ENCODE measurements around the gene PTPN23.
A peak's percentile ranks its signal among the peaks of the same experiment; 100 is the strongest.

PTPN23 gene

DNA sequence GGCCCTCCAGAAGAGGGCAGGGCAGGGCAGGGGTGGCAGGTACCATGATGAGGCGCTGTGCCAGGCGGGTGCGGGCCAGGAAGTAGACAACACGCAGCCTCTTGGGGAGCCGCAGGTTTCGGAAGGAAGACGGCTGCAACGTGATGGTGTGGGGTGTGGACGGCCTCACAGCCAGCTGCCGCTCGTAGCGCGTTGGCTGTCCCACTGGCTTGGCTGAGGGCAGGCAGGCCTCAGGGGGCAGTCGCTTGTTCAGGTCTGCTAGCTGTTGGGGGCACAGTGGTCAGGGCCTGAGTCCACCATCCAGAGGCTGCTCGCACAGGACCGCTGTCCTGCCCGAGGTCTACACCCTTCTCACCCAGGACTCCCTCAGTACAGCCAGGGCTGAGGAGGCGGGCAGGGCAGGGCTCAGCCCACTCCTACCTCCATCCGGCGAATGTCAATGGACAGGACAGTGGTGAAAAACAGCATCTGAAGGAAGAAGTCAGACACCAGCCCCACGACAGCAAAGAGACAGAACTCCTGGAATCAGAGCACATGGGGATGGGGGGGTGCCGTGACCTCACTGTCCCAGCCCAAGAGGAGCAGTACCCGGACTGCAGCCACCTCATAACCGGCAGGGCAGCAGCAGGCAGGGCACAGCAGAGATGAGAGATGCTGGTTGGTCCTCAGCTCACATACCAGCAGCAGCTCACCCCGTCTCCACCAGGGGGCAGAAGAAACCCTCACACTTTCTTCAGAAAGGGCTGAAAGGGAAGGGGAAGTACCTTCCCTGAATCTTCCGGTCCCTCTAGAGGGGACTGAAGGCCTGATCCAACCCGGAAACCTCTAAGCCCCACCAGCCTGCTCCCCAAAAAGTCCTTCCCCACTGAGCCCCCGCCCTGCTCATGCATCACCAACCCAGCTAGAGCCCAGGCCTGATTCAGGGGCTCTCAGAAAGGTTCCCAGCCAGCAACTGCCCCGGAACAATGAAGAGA is 40.0 kb downstream of the PTPN23 start:
- ATAC-seq, result peak; percentile 85
- TF ChIP-seq BACH2 (CRISPR knock-in tag; IDR thresholded peaks at IDR 0.05; ENCODE audit: borderline replicate concordance), result no peak
- no peak for TF ChIP-seq ZC3H10 (CRISPR knock-in tag; IDR thresholded peaks at IDR 0.05)
- no peak for TF ChIP-seq POU6F1 (CRISPR knock-in tag; IDR thresholded peaks at IDR 0.05; ENCODE audit: borderline replicate concordance, low read depth)
- TF ChIP-seq GLIS3 (CRISPR knock-in tag; IDR thresholded peaks at IDR 0.05), result no peak
- TF ChIP-seq CSDC2 (CRISPR knock-in tag; IDR thresholded peaks at IDR 0.05), result no peak
- TF ChIP-seq ESRRG (CRISPR knock-in tag; IDR thresholded peaks at IDR 0.05), result no peak
- TF ChIP-seq, protein P1, sequence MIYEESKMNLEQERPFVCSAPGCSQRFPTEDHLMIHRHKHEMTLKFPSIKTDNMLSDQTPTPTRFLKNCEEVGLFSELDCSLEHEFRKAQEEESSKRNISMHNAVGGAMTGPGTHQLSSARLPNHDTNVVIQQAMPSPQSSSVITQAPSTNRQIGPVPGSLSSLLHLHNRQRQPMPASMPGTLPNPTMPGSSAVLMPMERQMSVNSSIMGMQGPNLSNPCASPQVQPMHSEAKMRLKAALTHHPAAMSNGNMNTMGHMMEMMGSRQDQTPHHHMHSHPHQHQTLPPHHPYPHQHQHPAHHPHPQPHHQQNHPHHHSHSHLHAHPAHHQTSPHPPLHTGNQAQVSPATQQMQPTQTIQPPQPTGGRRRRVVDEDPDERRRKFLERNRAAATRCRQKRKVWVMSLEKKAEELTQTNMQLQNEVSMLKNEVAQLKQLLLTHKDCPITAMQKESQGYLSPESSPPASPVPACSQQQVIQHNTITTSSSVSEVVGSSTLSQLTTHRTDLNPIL (CRISPR knock-in tag; IDR thresholded peaks at IDR 0.05; ENCODE audit: low read depth), result no peak
- TF ChIP-seq TOX (CRISPR knock-in tag; IDR thresholded peaks at IDR 0.05; ENCODE audit: borderline replicate concordance), result no peak
- no peak for TF ChIP-seq ZFP3 (CRISPR knock-in tag; IDR thresholded peaks at IDR 0.05)
- TF ChIP-seq OSR1 (CRISPR knock-in tag; IDR thresholded peaks at IDR 0.05), result no peak
- no peak for TF ChIP-seq SNAI2 (CRISPR knock-in tag; IDR thresholded peaks at IDR 0.05)
- TF ChIP-seq TCF4 (CRISPR knock-in tag; IDR thresholded peaks at IDR 0.05; ENCODE audit: borderline replicate concordance), result no peak

- ATAC-seq, result peak; percentile 12; the same call in 2 of the 3 replicates
- TF ChIP-seq TOX (CRISPR knock-in tag; IDR thresholded peaks at IDR 0.05; ENCODE audit: borderline replicate concordance) (no peak), CSRNP3 (CRISPR knock-in tag; IDR thresholded peaks at IDR 0.05) (no peak), ZNF565 (CRISPR knock-in tag; conservative IDR thresholded peaks at IDR 0.05; ENCODE audit: low read depth) (no peak), BACH2 (CRISPR knock-in tag; IDR thresholded peaks at IDR 0.05; ENCODE audit: borderline replicate concordance) (no peak), TCF4 (CRISPR knock-in tag; IDR thresholded peaks at IDR 0.05; ENCODE audit: borderline replicate concordance) (no peak), ISL1 (CRISPR knock-in tag; IDR thresholded peaks at IDR 0.05) (no peak), SNAI2 (CRISPR knock-in tag; IDR thresholded peaks at IDR 0.05) (no peak), GLIS3 (CRISPR knock-in tag; IDR thresholded peaks at IDR 0.05) (no peak), ZNF8 (CRISPR knock-in tag; IDR thresholded peaks at IDR 0.05) (no peak), ESRRG (CRISPR knock-in tag; IDR thresholded peaks at IDR 0.05) (no peak), CSDC2 (CRISPR knock-in tag; IDR thresholded peaks at IDR 0.05) (no peak), OSR1 (CRISPR knock-in tag; IDR thresholded peaks at IDR 0.05) (no peak), ZC3H10 (CRISPR knock-in tag; IDR thresholded peaks at IDR 0.05) (no peak), ZNF70 (CRISPR knock-in tag; IDR thresholded peaks at IDR 0.05) (no peak), ZFP30 (CRISPR knock-in tag; IDR thresholded peaks at IDR 0.05) (no peak), PPARA (CRISPR knock-in tag; IDR thresholded peaks at IDR 0.05; ENCODE audit: borderline replicate concordance) (no peak)
- TF ChIP-seq, protein P2, sequence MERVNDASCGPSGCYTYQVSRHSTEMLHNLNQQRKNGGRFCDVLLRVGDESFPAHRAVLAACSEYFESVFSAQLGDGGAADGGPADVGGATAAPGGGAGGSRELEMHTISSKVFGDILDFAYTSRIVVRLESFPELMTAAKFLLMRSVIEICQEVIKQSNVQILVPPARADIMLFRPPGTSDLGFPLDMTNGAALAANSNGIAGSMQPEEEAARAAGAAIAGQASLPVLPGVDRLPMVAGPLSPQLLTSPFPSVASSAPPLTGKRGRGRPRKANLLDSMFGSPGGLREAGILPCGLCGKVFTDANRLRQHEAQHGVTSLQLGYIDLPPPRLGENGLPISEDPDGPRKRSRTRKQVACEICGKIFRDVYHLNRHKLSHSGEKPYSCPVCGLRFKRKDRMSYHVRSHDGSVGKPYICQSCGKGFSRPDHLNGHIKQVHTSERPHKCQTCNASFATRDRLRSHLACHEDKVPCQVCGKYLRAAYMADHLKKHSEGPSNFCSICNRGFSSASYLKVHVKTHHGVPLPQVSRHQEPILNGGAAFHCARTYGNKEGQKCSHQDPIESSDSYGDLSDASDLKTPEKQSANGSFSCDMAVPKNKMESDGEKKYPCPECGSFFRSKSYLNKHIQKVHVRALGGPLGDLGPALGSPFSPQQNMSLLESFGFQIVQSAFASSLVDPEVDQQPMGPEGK (CRISPR knock-in tag; IDR thresholded peaks at IDR 0.05; ENCODE audit: borderline replicate concordance), result no peak
- TF ChIP-seq, protein P3, sequence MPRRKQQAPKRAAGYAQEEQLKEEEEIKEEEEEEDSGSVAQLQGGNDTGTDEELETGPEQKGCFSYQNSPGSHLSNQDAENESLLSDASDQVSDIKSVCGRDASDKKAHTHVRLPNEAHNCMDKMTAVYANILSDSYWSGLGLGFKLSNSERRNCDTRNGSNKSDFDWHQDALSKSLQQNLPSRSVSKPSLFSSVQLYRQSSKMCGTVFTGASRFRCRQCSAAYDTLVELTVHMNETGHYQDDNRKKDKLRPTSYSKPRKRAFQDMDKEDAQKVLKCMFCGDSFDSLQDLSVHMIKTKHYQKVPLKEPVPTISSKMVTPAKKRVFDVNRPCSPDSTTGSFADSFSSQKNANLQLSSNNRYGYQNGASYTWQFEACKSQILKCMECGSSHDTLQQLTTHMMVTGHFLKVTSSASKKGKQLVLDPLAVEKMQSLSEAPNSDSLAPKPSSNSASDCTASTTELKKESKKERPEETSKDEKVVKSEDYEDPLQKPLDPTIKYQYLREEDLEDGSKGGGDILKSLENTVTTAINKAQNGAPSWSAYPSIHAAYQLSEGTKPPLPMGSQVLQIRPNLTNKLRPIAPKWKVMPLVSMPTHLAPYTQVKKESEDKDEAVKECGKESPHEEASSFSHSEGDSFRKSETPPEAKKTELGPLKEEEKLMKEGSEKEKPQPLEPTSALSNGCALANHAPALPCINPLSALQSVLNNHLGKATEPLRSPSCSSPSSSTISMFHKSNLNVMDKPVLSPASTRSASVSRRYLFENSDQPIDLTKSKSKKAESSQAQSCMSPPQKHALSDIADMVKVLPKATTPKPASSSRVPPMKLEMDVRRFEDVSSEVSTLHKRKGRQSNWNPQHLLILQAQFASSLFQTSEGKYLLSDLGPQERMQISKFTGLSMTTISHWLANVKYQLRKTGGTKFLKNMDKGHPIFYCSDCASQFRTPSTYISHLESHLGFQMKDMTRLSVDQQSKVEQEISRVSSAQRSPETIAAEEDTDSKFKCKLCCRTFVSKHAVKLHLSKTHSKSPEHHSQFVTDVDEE (CRISPR knock-in tag; IDR thresholded peaks at IDR 0.05), result no peak
Measured at GRCh38 chr3:47421741-47422649, 41.2 kb downstream of the PTPN23 start.
